ENCODE measurements around the gene CPXCR1. TPM values are rescaled to one million over a fixed set of nuclear protein-coding genes. Genes with fewer than 3 reads are reported as not detected.

CPXCR1 gene
- total RNA-seq (not detected in 2 replicates), polyA plus RNA-seq (not detected in 2 replicates), polyA minus RNA-seq (not detected in 2 replicates), Bru-seq, nascent RNA (not detected), BruChase-seq, experiment 1, labeled RNA remaining after a 6-hour chase (not detected), BruChase-seq, experiment 2, labeled RNA remaining after a 2-hour chase (not detected)
- not detected in 2 replicates for polyA plus RNA-seq (2011; cell fraction: cytosol; rRNA removed)
- polyA plus RNA-seq (2011; cell fraction: nucleus; rRNA removed): not detected in 2 replicates
- polyA plus RNA-seq (2012): not detected in 2 replicates
- not detected for polyA minus RNA-seq (2011; cell fraction: cytosol; rRNA and poly(A)+ RNA removed)
- not detected in 2 replicates for polyA minus RNA-seq (2011; cell fraction: nucleus; rRNA and poly(A)+ RNA removed)
- long read RNA-seq: 0 reads

GRCh38 chrX:88746925-88747324, at the start of gene CPXCR1:
Gene CPXCR1, plus strand, starts transcription at chrX:88747225. Its CDS starts 6,190 bp downstream, at chrX:88753415.
- Histone ChIP-seq H3K9ac (replicated peaks; ENCODE audit: extremely low read depth, insufficient read depth, low read length) (no peak within 1 kb of the TSS), H3K4me3 (replicated peaks in 1 of 3; ENCODE audit: insufficient read depth in 1 of 3, low read depth in 1 of 3, low read length in 3 of 3) (no peak within 1 kb of the TSS), H3K9me3 (replicated peaks; ENCODE audit: control insufficient read depth, insufficient read depth, low read length) (no peaks in the 10 kb centered on the region), H3K27me3 (ENCODE audit: control insufficient read depth in 2 of 2, insufficient read depth in 2 of 2, low read length in 2 of 2) (no peaks in the 10 kb centered on the region), H3K27ac (ENCODE audit: insufficient read depth, low read depth, low read length) (no peak within 1 kb of the TSS), H3K4me1 (ENCODE audit: control insufficient read depth, extremely low read depth, insufficient read depth, low read length) (no peaks in the 10 kb centered on the region), H3K79me2 (ENCODE audit: control insufficient read depth, insufficient read depth, low read length) (no peaks in the 10 kb centered on the region), H2AFZ (ENCODE audit: low read depth, low read length) (no peak within 1 kb of the TSS), H3K36me3 (ENCODE audit: control insufficient read depth in 2 of 2, extremely low read depth in 1 of 2, insufficient read depth in 2 of 2, low read length in 2 of 2) (no peaks in the 10 kb centered on the region), H3K9me1 (replicated peaks; ENCODE audit: control insufficient read depth, extremely low read depth, insufficient read depth, low read length) (no peaks in the 10 kb centered on the region), H4K20me1 (replicated peaks; ENCODE audit: control insufficient read depth, extremely low read depth, insufficient read depth, low read length) (no peaks in the 10 kb centered on the region), H3K4me2 (ENCODE audit: insufficient read depth, low read length) (no peak within 1 kb of the TSS)
- FAIRE-seq: no peak
- BruUV-seq (replicated peaks): no TSS peak
- intact Hi-C loops (cut with micrococcal nuclease) (no loop called here), dilution Hi-C loops (cut with MboI; ENCODE audit: extremely low pct_ligation_motif_present, low sequenced_read_pairs) (no loop called here)
- POLR2A ChIA-PET: no interaction called here
- DNase-seq (ENCODE audit: low read depth, low spot score): no peak
- TF ChIP-seq MAX (IDR thresholded peaks at IDR 0.05; ENCODE audit: insufficient read depth, insufficient read length): no peak
- no peak for TF ChIP-seq FOS (IDR thresholded peaks at IDR 0.05; ENCODE audit: borderline replicate concordance, insufficient read depth, low read length)
- no peak for TF ChIP-seq POLR2AphosphoS5 (IDR thresholded peaks at IDR 0.05; ENCODE audit: insufficient read depth, low read depth, low read length)
- no peak for TF ChIP-seq GATA2 (IDR thresholded peaks at IDR 0.05; ENCODE audit: insufficient read depth, insufficient read length, low read depth, low read length)
- TF ChIP-seq JUN (IDR thresholded peaks at IDR 0.05; ENCODE audit: borderline replicate concordance, insufficient read depth, insufficient read length, low read depth): no peak
- TF ChIP-seq MYC (IDR thresholded peaks at IDR 0.05; ENCODE audit: low read depth, low read length): no peak
- TF ChIP-seq EZH2 (IDR thresholded peaks at IDR 0.05; ENCODE audit: borderline replicate concordance, low read depth, low read length, severe bottlenecking): no peak
- TF ChIP-seq POLR2A (IDR thresholded peaks at IDR 0.05; ENCODE audit: low read depth, low read length): no peak
- CTCF ChIA-PET: no interaction called here

Measured in endothelial cell of umbilical vein (primary cell).